Hematopoietic multipotent progenitor cell (in vitro differentiated cells): ENCODE measurements around the gene STAT6. TPM values are rescaled to one million over a fixed set of nuclear protein-coding genes. Genes with fewer than 3 reads are reported as not detected.
"Not testable (repeated sequence)": the region's sequence is repeated elsewhere in the genome, so short reads cannot be mapped to it uniquely, and the experiment has no call there.

Source experiments
- DNase-seq, 3 donors: peaks; one replicate each; pipeline ENCODE4 v3.0.0-alpha.2; 2011 to 2015; ENCODE audit warnings: low read depth in 2 of 3, low spot score in 2 of 3
- total RNA-seq: library from RNA; depleted of rRNA; stranded (reverse); fragments of >200 nt; gene quantifications from one replicate; pipeline ENCODE4 v1.2.3, GENCODE V29; 2012

STAT6 gene
- total RNA-seq, 1 donor: 115 TPM

DNA sequence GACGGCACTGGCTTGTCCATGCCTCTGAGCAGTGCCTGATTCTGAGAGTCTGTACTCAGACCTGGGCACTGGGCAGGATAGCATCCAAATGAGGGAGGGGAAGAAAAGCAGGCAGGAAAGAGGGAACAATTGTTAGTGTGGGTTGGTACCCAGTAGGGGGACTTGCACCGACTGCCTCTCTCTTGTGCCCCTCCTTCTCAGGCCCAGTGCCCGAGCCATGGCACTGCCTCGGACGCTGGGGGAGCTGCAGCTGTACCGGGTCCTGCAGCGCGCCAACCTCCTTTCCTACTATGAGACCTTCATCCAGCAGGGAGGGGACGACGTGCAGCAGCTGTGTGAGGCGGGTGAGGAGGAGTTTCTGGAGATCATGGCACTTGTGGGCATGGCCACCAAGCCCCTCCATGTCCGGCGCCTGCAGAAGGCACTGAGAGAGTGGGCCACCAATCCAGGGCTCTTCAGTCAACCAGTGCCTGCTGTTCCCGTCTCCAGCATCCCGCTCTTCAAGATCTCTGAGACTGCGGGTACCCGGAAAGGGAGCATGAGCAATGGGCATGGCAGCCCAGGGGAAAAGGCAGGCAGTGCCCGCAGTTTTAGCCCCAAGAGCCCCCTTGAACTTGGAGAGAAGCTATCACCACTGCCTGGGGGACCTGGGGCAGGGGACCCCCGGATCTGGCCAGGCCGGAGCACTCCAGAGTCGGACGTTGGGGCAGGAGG, 20.1 kb downstream of the STAT6 start:
- DNase-seq: no peak

DNA sequence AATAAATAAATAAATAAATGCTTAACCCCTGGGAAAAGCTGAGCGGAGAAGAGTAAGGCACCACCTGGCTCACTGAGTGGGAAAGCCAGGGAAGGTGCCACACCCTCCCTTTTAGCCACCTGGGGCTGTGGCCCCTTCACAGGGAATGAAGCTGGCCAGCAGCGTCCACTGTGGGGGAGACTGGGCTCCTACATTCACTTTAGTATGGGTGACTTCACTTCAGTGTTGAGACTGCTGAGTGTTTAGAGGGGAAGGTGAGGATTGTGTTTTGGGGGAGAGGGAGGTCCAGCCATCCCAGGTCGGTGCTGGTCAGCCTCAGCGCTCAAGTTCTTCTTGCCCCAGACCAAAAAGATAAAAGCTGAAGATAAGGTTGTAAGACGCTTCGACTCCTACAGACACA, 20.7 kb downstream of the STAT6 start:
- no peak for DNase-seq

DNA sequence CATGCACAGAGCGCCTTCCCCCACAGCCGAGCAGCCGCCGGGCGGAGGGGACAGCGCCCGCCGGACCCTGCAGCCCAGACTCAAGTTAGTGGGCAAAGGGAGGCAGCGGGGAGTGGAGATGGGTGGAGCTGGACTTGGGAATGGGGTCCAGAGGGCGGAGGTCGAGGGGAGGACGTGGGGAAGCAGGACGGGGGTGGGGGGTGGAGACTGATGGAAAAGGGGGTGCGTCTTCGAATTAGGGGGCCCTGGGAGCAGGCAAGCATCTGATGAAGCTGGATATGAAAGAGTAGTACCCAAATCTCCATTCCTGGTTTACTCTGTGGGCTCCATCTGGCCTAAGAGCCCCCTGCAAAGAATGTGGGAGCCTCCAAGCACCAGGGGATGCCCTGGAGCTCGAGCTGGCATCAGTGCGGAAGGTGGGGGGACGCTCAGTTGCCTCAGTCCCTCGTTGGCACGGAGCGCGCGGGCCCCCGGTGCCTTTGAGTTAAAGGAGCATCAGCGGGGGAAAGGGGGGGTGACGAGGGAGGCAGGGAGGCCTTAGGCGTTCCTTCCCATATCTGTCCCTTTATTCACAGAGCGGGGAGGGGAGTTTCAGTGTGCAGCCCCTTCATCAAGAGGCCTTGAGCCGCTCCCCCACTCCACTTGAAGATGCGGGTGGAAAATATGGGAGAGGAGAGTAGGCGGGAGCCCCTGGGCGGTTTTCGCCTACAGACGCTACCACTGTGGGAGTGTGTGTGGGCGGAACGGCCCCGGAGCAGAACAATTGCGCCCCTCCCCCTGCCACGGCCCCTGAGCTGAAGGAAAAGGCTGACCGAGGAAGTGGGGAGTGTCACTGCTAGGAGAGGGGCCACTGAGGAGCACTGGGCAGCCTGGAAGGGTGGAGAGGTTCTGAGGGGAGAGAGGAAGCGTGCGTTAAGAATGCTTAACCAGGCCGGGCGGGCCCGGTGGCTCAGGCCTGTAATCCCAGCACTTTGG, 21.6 kb downstream of the STAT6 start:
- DNase-seq: peak in 2 of 3 donors; percentile 44 to 48

DNA sequence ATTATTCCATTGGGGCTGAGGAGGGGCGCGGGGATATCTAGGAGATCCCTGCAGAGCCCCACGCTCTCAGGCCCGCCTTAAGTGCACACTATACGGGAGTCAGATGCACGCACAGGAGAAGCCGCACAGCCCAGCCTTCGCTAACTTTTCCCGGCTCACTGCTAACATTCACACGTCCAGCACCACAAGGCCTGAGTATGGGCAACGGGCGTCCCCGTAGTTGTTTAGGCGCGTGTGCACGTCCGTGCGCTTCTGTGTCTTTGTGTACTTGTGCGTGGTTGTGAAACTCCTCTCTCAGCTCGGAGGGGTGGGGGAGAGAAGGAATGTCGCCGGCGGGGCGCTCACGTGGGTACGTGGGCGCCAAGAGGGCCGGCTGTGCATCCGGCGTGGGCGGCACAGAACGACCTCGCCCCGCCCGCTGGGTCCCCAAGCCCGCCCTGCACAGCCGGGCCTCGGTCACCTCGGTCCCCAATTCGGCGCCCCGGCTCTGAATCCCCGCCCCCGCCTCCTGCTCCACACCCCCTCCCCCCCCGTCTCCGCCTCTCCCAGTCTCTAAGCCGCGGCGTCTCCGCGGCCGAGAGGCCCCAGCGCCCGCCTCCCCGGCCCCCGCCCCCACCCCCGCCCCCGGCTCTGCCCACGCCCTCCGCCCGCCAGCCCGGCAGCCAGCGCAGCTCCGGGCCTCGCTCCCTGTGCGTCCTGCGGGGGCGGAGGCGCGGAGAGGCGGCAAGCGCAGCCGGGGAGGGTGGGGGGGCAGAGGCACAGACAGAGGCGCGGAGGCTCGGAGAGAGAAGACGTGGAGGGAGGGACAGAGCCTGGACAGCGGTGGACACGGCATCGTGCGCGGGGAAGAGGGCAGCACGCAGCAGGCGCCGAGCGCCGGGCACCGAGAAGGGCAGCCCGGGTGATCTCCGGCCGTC, 22.6 kb downstream of the STAT6 start, which contains the start of gene NAB2:
NAB2 (plus strand) TSS at position 761 of the 917 bp plus-strand sequence. CDS start 158 bp downstream, outside the sequence.
- peak; percentile 84 to 97 (median 96) for DNase-seq

DNA sequence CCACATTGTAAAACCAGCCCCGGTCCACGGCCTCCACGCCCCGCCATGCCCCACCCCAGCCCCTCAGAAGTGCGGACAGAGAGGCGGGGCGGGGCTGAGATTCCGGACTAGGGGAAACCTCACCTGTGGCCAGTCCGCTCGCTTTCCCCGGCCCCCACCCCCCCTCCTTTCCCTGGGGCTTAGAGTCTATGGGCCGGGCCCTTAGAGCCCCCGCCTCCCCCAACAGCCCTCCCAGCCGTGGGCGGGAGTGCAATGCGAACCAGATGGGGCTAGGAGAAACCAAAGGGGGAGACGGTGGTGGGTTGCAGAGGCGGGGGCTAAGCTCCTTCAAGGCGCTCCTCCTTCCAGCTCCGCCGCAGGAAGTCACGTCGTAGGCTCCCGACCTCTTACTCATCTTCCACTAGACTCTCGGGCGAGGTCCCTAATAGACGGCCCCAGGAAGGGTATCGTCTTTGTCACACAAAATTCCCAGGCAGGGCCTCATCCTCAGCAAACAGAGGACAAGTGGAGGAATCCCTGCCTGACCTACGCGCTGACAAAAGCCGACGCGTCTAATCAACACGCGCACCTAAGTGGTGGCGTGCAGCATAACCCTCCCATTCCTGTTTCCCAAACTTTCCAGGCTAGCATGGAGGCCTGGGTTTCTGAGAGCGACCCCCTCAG, 23.3 kb downstream of the STAT6 start:
- DNase-seq: peak in 2 of 3 donors; percentile 91 to 96

DNA sequence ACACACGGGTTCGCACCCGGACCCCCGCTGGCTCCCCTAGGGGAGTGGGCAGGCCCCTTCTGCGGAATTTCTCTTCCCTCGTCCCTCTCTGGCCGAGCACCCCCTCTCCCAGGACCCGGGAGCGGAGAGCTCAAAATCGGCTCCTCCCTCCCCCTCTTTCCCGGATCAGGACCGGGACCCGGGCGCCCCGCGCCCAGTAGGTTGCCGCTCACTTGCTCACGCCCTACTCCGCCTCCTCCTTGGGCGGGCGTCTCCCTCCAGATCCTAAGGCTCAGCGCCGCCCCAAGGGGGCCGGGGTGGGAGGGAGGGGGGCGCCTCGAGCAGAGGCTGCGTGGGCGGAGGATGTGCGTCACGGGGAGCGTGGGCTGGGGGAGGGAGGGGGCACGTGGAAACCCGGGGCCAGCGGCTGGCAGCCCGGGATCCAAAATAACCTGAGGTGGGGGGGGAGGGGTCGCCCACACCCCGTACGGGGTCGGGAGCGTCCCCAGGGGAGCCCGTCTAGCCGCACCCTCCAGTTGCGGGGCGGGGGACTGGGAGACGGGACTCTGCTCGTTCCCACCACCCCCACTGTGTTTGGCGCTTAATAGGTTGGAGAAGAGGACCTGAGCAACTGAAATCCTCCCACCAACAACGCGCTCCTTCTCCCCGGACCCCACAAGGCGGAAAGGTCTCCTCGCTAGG, 24.0 kb downstream of the STAT6 start:
- DNase-seq: peak; percentile 77 to 93 (median 91)

DNA sequence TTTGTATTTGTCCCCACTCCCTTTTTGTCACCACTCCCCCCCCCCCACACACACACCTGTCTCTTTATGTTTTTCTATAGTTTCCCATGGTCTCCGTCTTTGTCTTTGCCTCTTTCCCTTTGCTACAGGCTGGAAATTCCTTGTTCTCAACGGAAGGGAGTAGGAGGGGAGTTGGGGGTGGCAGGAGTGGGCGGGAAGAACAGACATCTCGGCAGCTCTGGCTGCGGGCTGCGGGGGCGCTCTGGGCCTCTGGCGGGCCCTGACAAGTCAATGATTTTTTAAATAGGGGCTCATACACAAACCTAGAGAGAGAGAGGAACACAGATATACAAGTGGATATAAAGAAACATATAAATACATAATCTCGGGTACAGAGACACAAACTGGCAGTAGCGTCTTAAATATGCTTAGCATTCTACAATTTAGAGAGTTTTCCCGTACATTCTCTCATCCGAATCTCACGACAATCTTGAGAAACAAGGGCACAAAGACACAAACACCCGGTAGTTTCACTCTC, 24.6 kb downstream of the STAT6 start:
- peak in 2 of 3 donors; percentile 62 to 69 for DNase-seq

DNA sequence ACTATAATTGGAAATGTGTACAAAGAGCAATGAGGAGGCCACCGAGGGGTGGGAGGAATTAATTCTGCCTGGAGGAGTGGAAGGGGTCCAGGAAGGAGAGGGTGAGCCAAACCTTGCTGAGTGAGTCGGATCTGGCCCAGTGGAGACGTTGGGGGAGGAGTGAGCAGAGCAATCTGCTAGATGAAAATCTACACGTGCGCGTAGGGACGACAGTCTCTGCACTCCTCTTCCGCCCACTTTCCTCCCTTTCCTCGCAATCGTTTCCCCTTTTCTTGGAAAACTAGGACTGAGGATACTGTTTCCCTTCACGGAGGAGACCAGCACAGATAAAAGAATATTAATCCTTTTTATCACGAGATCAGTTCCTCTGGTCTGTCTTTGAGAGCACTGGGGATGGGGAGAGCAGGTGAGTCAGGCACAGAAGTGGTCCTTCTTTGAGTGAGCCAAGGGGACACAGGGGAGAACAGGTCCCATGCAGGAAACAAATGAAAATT, 25.1 kb downstream of the STAT6 start:
- no peak for DNase-seq

DNA sequence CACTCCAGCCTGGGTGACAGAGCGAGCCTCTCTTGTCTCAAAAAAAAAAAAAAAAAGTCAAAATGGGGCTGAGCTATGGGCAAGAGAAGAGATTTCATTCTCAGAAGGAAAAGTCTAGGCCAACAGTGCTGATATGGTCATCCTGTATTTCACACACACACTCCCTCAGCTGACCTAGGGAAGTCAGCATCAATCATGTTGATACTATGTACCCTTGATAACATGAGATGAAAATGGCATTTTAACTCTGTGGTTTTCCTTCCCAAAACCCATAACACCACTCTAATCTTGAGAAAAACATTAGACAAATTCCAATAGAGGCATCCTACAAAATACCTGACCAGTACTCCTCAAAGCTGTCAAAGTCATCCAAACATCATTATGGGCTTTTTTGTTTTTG, 30.3 kb downstream of the STAT6 start:
- DNase-seq: no peak

DNA sequence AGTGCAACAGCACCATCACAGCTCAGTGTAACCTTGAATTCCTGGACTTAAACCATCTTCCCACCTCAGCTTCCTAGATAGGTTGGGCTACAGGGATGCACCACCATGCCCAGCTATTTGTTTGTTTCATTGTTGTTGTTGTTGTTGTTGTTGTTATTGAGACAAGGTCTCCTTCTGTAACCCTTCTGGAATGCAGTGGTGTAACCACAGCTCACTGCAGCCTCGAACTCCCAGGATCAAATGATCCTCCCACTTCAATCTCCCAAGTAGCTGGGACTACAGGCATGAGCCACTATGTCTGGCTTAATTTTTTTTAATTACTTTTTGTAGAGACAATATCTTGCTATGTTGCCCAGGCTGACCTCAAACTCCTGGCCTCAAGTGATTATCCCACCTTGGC, 31.3 kb downstream of the STAT6 start:
- no peak for DNase-seq

DNA sequence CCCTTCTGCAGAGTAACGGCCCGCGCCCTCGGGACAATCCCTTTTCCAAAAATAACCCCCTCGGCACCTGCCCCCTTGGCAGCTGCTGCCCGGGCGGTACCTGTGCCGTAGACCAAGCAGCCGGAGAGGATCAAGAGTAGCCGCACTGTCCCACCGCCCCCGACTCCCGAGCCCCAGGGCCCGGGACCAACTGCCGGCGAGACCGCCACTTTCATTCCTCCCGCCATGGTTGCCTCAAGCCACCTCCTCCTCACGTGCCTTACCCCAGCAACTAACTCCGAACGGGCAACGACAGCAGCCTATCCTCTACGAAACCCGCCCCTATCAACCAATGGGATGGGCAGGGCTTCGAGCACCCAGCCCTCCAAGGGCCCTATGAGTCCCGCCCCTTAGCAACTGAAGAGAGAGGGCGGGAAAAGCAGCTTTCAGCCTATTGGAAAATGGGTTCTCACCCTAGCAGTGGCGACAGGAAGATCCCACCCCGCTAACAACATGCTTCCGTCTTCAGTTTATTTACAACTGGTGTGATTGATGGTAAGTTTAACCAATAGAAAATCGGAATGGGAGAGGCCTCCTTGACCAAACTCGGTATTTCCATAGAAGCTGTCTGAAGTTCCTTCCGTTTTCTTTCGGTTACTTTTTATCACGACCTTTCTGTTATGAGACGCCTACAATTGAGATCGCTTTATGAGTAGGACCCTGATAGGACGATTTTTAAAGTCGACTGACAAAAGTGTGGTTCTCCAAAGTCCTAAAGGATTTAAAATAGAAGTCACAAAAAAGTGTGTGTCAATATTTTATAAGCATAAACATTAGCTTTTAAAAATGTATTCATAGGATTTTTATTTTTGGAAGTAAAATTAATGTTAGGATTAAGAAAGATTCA, 32.4 kb downstream of the STAT6 start, which contains the start of gene NEMP1:
NEMP1 (minus strand) TSS at position 273 of the 886 bp plus-strand sequence; CDS start at position 227, 46 bp downstream.
- DNase-seq: peak; percentile 86 to 100 (median 100)

DNA sequence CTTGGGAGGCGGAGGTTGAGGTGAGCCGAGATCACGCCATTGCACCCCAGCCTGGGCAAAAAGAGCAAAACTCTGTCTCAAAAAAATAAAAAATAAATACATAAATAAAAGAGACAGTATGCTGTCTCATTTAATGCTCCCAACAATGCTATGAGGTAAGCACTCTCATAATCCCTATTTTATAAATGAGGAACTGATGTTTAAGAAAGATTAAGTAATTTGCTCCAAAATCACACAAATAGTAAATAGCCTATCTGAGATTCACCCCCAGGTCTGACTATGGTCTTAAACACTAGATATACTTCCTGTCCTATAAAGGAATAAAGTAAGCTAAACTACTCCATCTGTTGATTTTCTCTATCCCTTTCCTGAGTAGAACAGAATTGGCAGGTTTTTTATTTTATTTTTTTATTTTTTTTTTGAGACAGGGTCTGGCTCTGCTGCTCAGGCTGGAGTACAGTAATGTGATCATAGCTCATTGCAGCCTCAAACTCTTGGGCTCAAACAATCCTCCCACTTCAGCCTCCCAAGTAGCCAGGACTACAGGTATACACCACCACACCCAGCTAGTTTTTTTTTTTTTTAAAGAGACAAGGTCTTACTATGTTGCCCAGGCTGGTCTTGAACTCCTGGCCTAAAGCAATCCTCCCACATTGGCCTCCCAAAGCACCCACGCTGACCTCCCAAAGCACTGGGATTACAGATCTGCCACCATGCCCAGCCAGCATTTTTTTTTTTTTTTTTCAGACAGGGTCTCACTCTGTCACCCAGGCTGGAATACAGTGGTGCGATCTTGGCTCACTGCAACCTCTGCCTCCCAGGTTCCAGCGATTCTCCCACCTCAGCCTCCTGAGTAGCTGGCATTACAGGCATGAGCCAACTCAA, 37.4 kb downstream of the STAT6 start:
- not testable (repeated sequence) for DNase-seq

DNA sequence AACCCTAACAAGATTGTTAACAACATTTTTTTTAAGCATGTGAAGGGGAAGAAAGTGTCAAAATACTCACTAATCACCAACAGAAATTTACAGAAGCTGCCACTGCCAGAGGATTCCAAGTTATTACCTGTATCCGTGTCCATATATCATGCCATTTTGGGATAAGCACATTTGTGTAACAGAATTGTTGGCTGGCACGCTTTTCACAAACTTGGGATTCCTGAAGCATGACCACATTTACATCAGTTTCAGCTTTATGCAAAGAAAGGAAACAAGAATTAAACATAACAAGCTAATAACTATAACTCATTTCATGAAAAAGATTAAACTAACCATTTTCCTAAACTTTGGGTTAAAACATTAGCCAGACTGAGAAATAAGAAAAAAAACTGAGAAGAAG, 38.5 kb downstream of the STAT6 start:
- DNase-seq: no peak

DNA sequence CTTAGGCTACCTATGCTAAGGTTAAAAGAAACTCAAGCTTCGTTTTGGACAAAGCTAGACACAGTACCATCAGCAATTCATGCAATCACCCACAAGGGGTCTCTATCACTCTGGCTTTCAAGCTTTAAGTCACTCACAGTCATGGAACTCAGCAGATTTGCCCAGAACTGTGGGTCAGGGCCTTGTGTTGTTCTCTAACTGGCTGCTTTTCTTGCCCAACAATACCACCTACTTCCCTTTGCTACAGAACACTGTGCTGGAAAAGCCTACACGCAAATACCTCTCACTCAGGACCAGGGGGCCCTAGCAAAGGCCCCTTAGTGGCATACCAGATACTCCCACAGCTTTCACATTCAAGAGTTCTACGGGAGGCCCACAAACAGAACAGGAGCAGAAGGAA, 41.6 kb downstream of the STAT6 start:
- DNase-seq: peak in 2 of 3 donors; percentile 84 to 95

DNA sequence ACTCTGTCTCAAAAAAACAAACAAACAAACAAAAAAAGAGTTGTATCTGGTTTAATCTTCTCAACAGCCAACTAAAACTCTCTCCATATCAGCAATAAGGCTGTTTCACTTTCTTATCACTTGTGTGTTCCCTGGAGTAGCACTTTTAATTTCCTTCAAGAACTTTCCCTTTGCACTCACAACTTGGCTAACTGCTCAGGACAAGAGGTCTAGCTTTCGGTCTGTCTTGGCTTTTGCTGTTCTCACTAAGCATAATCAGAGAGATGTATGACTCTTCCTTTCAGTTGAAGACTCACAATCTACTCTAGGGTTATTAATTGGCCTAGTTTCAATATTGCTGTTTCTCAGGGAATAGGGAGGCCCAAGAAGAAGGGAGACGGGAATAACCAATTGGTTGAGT, 44.9 kb downstream of the STAT6 start:
- DNase-seq: no peak

DNA sequence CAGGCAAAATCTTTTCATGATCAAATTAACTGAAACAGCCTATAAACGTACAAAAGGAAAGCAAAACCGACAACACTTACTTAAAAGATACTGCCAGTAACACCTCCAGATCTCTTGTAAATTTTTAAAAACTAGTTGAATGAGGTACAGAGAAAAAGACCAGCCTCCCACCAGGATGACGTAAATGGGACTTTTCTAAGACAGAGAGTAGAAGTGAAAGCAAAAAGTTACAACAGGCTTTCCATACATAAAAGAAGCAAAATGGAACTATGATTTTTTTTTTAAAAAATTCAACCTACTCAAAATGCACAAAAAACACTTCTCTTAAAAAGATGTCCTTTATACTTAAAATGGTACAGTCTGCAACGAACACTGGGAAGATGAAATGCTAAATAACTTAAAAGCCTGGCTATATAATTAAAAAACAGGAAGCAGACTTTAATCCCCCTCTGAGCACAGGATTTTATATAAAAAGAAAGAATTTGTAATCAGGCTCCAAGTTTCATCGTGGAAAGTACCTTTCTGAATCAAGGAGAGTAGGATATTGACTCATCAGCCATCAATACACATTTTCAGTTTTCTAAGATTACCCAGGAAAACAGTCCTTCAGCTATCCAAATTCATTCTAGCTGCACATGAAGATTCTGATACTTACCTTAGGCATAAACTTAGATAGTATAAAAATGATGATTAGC, 47.0 kb downstream of the STAT6 start:
- peak in 2 of 3 donors; percentile 40 to 47 for DNase-seq
